Spleen (tissue), 11 donors: Measurements from ENCODE around the gene IRF2. TPM values are rescaled to one million over a fixed set of nuclear protein-coding genes. Genes with fewer than 3 reads are reported as not detected.
A peak's percentile ranks its signal among the peaks of the same experiment; 100 is the strongest.

ENCODE experiments used
- DNase-seq: peaks from one replicate; pipeline ENCODE4 v3.0.0-alpha.2; 2020
- H3K27ac ChIP-seq, 8 donors: fragments of 200-600 bp; sonication (generic) in 7 of 8; 1 replicate in 4 of 8; 2 replicates in 4 of 8; pipeline versions ENCODE4 v1.5.0 to v1.8.0; 2016 to 2021; ENCODE audit warnings: inconsistent platforms in 4 of 8, mild to moderate bottlenecking in 4 of 8, moderate library complexity in 1 of 8
- H3K27me3 ChIP-seq, 7 donors: fragments of 200-600 bp; sonication (generic) in 6 of 7; replicated peaks in 1 of 7; 1 replicate in 4 of 7; 2 replicates in 3 of 7; pipeline versions ENCODE4 v1.5.0 to v1.8.0; 2016 to 2021; ENCODE audit warnings: inconsistent platforms in 3 of 7, mild to moderate bottlenecking in 1 of 7
- H3K36me3 ChIP-seq, 6 donors: fragments of 200-600 bp; sonication (generic) in 5 of 6; 1 replicate in 4 of 6; 2 replicates in 2 of 6; pipeline versions ENCODE4 v1.5.0 to v1.8.0; 2016 to 2021; ENCODE audit warnings: inconsistent platforms in 2 of 6
- H3K4me1 ChIP-seq, 6 donors: fragments of 200-600 bp; sonication (generic) in 5 of 6; 1 replicate in 3 of 6; 2 replicates in 3 of 6; pipeline versions ENCODE4 v1.5.0 to v1.8.0; 2016 to 2021; ENCODE audit warnings: inconsistent platforms in 3 of 6
- H3K4me3 ChIP-seq, 8 donors: fragments of 200-600 bp; sonication (generic) in 7 of 8; 1 replicate in 4 of 8; 2 replicates in 4 of 8; pipeline versions ENCODE4 v1.5.0 to v1.8.0; 2016 to 2021; ENCODE audit warnings: inconsistent platforms in 4 of 8, mild to moderate bottlenecking in 4 of 8, moderate library complexity in 2 of 8
- H3K9me3 ChIP-seq, 8 donors: fragments of 200-600 bp; sonication (generic) in 7 of 8; 1 replicate in 4 of 8; 2 replicates in 4 of 8; pipeline versions ENCODE4 v1.5.0 to v1.8.0; 2016 to 2021; ENCODE audit warnings: inconsistent platforms in 4 of 8
- POLR2A ChIP-seq, 3 donors: fragments of 450-650 bp; IDR thresholded peaks; one replicate each; pipeline ENCODE4 v1.5.1; 2017; ENCODE audit warnings: antibody characterized with exemption in 3 of 3, mild to moderate bottlenecking in 1 of 3
- POLR2AphosphoS5 ChIP-seq, 3 donors: sonication (generic); formaldehyde crosslinking; IDR thresholded peaks; one replicate each; pipeline ENCODE4 v1.5.1; 2017; ENCODE audit warnings: antibody characterized with exemption in 3 of 3
- WGBS, 5 donors: extraction: QIAGEN DNeasy Blood & Tissue Kit in 3 of 5; methylation state at CpG; one replicate each; pipeline versions ENCODE4 v1.1.5 to v1.1.7; 2013 to 2018; 5-methylcytosine and 5-hydroxymethylcytosine counted together
- intact Hi-C: fragments of 100-400 bp; cut with DNase I; formaldehyde crosslinking; loops from one replicate; pipeline ENCODE4 v1.15.0; 2023; ENCODE audit warnings: low total_unique reads
- polyA plus RNA-seq, 3 donors: library from polyadenylated mRNA; stranded (reverse); fragments of 200-250 nt; gene quantifications; one replicate each; pipeline ENCODE4 v1.2.1, GENCODE V29; 2013
- total RNA-seq, 7 donors: library from RNA; depleted of rRNA in 3 of 7; stranded (reverse); fragments of >200 nt in 3 of 7; fragmentation: NEBNext Ultra II Directional in 4 of 7; extraction: Animal tissue kit (Norgen Biotek cat#: 25700) in 4 of 7; gene quantifications; one replicate each; pipeline versions ENCODE4 v1.1.0 to v1.2.1, GENCODE V29; 2016 to 2021
- TF ChIP-seq, protein P1 (sequence below), 11 experiments: fragments of 200-600 bp in 7 of 11; fragments of 450-650 bp in 4 of 11; sonication (generic) in 4 of 11; IDR thresholded peaks in 8 of 11; conservative IDR thresholded peaks in 3 of 11; 1 replicate in 7 of 11; 2 replicates in 4 of 11; pipeline versions ENCODE4 v1.4.0 to v1.8.0; 2016 to 2021; ENCODE audit warnings: antibody characterized with exemption in 11 of 11, inconsistent platforms in 4 of 11, mild to moderate bottlenecking in 1 of 11
- donor health status: healthy with polysubstance abuse.
- donor health status: DM: no; HTN: no; CAD: no; lungs with moderate emphysema.
- donor health status: DM: no; HTN: no; CAD: no.
- donor health status: Bipolar disorder and iron deficiency.
- donor health status: healthy.
- donor health status: DM: no; HTN: no; CAD: no.
- donor health status: DM: yes; HTN: yes; CAD: no.

The IRF2 gene
- total and polyA plus RNA-seq, 10 donors: 27.1 to 101 (median 87.2) TPM

- DNase-seq: no peak
- H3K27me3 ChIP-seq: no peaks in the 10 kb centered on the region
- peak overlapping the region in 1 of 8 donors; percentile 20 for H3K4me3 ChIP-seq
- peaks cover 0 to 96% (median 52%) of the 10 kb centered on the region in 6 donors for H3K36me3 ChIP-seq
- intact Hi-C loops: no loop called here
- TF ChIP-seq, protein P1, sequence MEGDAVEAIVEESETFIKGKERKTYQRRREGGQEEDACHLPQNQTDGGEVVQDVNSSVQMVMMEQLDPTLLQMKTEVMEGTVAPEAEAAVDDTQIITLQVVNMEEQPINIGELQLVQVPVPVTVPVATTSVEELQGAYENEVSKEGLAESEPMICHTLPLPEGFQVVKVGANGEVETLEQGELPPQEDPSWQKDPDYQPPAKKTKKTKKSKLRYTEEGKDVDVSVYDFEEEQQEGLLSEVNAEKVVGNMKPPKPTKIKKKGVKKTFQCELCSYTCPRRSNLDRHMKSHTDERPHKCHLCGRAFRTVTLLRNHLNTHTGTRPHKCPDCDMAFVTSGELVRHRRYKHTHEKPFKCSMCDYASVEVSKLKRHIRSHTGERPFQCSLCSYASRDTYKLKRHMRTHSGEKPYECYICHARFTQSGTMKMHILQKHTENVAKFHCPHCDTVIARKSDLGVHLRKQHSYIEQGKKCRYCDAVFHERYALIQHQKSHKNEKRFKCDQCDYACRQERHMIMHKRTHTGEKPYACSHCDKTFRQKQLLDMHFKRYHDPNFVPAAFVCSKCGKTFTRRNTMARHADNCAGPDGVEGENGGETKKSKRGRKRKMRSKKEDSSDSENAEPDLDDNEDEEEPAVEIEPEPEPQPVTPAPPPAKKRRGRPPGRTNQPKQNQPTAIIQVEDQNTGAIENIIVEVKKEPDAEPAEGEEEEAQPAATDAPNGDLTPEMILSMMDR (IDR thresholded peaks at IDR 0.05 in 8 of 11, conservative IDR thresholded peaks at IDR 0.05 in 3 of 11): no peak
- TF ChIP-seq POLR2AphosphoS5 (IDR thresholded peaks at IDR 0.05): peak in 1 of 3 donors; percentile 29
- H3K27ac ChIP-seq: peak overlapping the region in 7 of 8 donors; percentile 39 to 81 (median 70)
- WGBS, 5 donors: 63 to 80% (median 72%) methylated on average over 9 of the region's 9 CpGs
- H3K9me3 ChIP-seq: no peaks in the 10 kb centered on the region
- H3K4me1 ChIP-seq: peaks cover 28 to 94% (median 65%) of the 10 kb centered on the region in 6 donors
These were observed 64.8 kb downstream of the IRF2 start for GRCh38 chr4:184409502-184409901.

- Histone ChIP-seq H3K36me3 (peaks cover 0 to 96% (median 54%) of the 10 kb centered on the region in 6 donors), H3K27me3 (no peaks in the 10 kb centered on the region), H3K27ac (peak overlapping the region in 5 of 8 donors; percentile 10 to 81 (median 71)), H3K4me1 (peaks cover 20 to 92% (median 58%) of the 10 kb centered on the region in 6 donors), H3K9me3 (no peaks in the 10 kb centered on the region), H3K4me3 (no peak overlapping the region)
- intact Hi-C loops: no loop called here
- no peak for TF ChIP-seq POLR2AphosphoS5 (IDR thresholded peaks at IDR 0.05)
- TF ChIP-seq, protein P1 (IDR thresholded peaks at IDR 0.05 in 8 of 11, conservative IDR thresholded peaks at IDR 0.05 in 3 of 11): no peak
- TF ChIP-seq POLR2A (IDR thresholded peaks at IDR 0.05): no peak
- DNase-seq: no peak
- 91 to 94% (median 93%) methylated on average over 2 to 3 of the region's 3 CpGs for WGBS, 5 donors
These were observed 65.7 kb downstream of the IRF2 start for GRCh38 chr4:184408684-184409081.

GRCh38 chr4:184408021-184408683 is 66.2 kb downstream of the IRF2 start:
- TF ChIP-seq POLR2AphosphoS5 (IDR thresholded peaks at IDR 0.05): no peak
- Histone ChIP-seq H3K4me3 (no peak overlapping the region), H3K36me3 (peaks cover 0 to 96% (median 58%) of the 10 kb centered on the region in 6 donors), H3K9me3 (no peaks in the 10 kb centered on the region), H3K4me1 (peaks cover 15 to 92% (median 55%) of the 10 kb centered on the region in 6 donors), H3K27me3 (no peaks in the 10 kb centered on the region), H3K27ac (peak overlapping the region in 6 of 8 donors; percentile 5 to 81 (median 70))
- DNase-seq: no peak
- intact Hi-C loops: no loop called here
- WGBS, 5 donors: 79 to 86% (median 84%) methylated on average over 8 of the region's 8 CpGs

- peaks cover 0 to 96% (median 63%) of the 10 kb centered on the region in 6 donors for H3K36me3 ChIP-seq
- WGBS, 5 donors: 36 to 57% (median 48%) methylated on average over 6 of the region's 6 CpGs
- TF ChIP-seq POLR2A (IDR thresholded peaks at IDR 0.05): no peak
- peak overlapping the region in 7 of 8 donors; percentile 51 to 81 (median 70) for H3K27ac ChIP-seq
- H3K9me3 ChIP-seq: no peaks in the 10 kb centered on the region
- H3K4me3 ChIP-seq: peak overlapping the region in 1 of 8 donors; percentile 8
- H3K4me1 ChIP-seq: peaks cover 11 to 92% (median 51%) of the 10 kb centered on the region in 6 donors
- intact Hi-C loops: no loop called here
- no peak for DNase-seq
- H3K27me3 ChIP-seq: no peaks in the 10 kb centered on the region
These were observed 67.4 kb downstream of the IRF2 start for GRCh38 chr4:184406958-184407391.

DNA sequence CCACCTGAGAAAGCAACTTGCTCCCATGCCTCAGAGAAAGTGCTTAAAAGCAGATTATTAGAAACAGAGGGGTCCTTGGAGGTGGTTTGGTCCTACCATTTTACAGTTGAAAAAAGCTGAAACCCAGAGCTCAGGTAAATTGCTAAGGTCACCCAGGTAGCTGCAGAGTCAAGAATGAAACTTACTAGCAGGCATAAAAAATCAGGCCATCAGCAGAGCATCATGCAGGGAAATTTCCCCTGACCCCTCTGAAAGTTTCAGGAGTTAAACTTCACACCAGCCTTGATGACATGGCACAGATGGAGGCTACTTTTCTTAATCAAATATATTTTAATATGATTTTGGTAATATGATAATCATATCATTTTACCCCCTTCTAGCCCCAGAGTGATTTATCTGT is 70.3 kb downstream of the IRF2 start:
- H3K9me3 ChIP-seq: no peaks in the 10 kb centered on the region
- TF ChIP-seq POLR2AphosphoS5 (IDR thresholded peaks at IDR 0.05) (no peak), POLR2A (IDR thresholded peaks at IDR 0.05) (no peak)
- TF ChIP-seq, protein P1 (IDR thresholded peaks at IDR 0.05 in 8 of 11, conservative IDR thresholded peaks at IDR 0.05 in 3 of 11): no peak
- DNase-seq: no peak
- H3K27me3 ChIP-seq: no peaks in the 10 kb centered on the region
- intact Hi-C loops: no loop called here
- H3K4me1 ChIP-seq: peaks cover 7 to 92% (median 46%) of the 10 kb centered on the region in 6 donors
- H3K36me3 ChIP-seq: peaks cover 3 to 100% (median 68%) of the 10 kb centered on the region in 6 donors
- H3K27ac ChIP-seq: peak overlapping the region in 1 of 8 donors; percentile 71
- no peak overlapping the region for H3K4me3 ChIP-seq
